Measurements from ENCODE around the gene RNASEL.

The RNASEL gene

GRCh38 chr1:182607566-182607965 is 18.5 kb upstream of the RNASEL start:
- Histone ChIP-seq H3K9ac (ENCODE audit: low read length) (no peak overlapping the region), H3K4me1 (ENCODE audit: control insufficient read depth, insufficient read depth, low read length) (peaks cover 48% of the 10 kb centered on the region), H3K4me3 (ENCODE audit: low read length) (no peak overlapping the region), H3K27me3 (replicated peaks; ENCODE audit: control insufficient read depth, insufficient read depth, low read length) (no peaks in the 10 kb centered on the region), H3K9me3 (ENCODE audit: control insufficient read depth, low read length) (no peaks in the 10 kb centered on the region), H3K36me3 (ENCODE audit: control insufficient read depth, insufficient read depth, low read length, severe bottlenecking) (no peaks in the 10 kb centered on the region)
- no peak for DNase-seq (ENCODE audit: low read depth)

GRCh38 chr1:182604175-182605164 is 15.4 kb upstream of the RNASEL start, which contains the start of gene RGS16:
Gene RGS16 (minus strand): TSS chr1:182604389. CDS start chr1:182604259, 130 bp downstream.
- H3K27me3 ChIP-seq (replicated peaks; ENCODE audit: control insufficient read depth, insufficient read depth, low read length): no peaks in the 10 kb centered on the region
- H3K4me1 ChIP-seq (ENCODE audit: control insufficient read depth, insufficient read depth, low read length): peaks cover 36% of the 10 kb centered on the region
- no peaks in the 10 kb centered on the region for H3K9me3 ChIP-seq (ENCODE audit: control insufficient read depth, low read length)

GRCh38 chr1:182603646-182604174 is 14.7 kb upstream of the RNASEL start:
- H3K27me3 ChIP-seq (replicated peaks; ENCODE audit: control insufficient read depth, insufficient read depth, low read length): no peaks in the 10 kb centered on the region
- H3K36me3 ChIP-seq (ENCODE audit: control insufficient read depth, insufficient read depth, low read length, severe bottlenecking): peaks cover 15% of the 10 kb centered on the region
- peak overlapping the region; percentile 68 for H3K9ac ChIP-seq (ENCODE audit: low read length)
- peak; percentile 25 for DNase-seq (ENCODE audit: low read depth)
- H3K4me1 ChIP-seq (ENCODE audit: control insufficient read depth, insufficient read depth, low read length): peaks cover 28% of the 10 kb centered on the region
- peak overlapping the region; percentile 80 for H3K4me3 ChIP-seq (ENCODE audit: low read length)
- no peaks in the 10 kb centered on the region for H3K9me3 ChIP-seq (ENCODE audit: control insufficient read depth, low read length)

More at GRCh38 chr1:182604175-182605164, 15.4 kb upstream of the RNASEL start, which contains the start of gene RGS16:
- H3K9ac ChIP-seq (ENCODE audit: low read length): peak within 1 kb of the TSS; percentile 68
- peak within 1 kb of the TSS; percentile 80 for H3K4me3 ChIP-seq (ENCODE audit: low read length)
- DNase-seq (ENCODE audit: low read depth): peak; percentile 94
- H3K36me3 ChIP-seq (ENCODE audit: control insufficient read depth, insufficient read depth, low read length, severe bottlenecking): peaks cover 15% of the 10 kb centered on the region

- peak; percentile 24 for DNase-seq (ENCODE audit: low read depth)
- H3K4me1 ChIP-seq (ENCODE audit: control insufficient read depth, insufficient read depth, low read length): peaks cover 25% of the 10 kb centered on the region
- H3K27me3 ChIP-seq (replicated peaks; ENCODE audit: control insufficient read depth, insufficient read depth, low read length): no peaks in the 10 kb centered on the region
- H3K9ac ChIP-seq (ENCODE audit: low read length): peak overlapping the region; percentile 68
- H3K36me3 ChIP-seq (ENCODE audit: control insufficient read depth, insufficient read depth, low read length, severe bottlenecking): peaks cover 15% of the 10 kb centered on the region
- no peaks in the 10 kb centered on the region for H3K9me3 ChIP-seq (ENCODE audit: control insufficient read depth, low read length)
- H3K4me3 ChIP-seq (ENCODE audit: low read length): peak overlapping the region; percentile 80
Measured at GRCh38 chr1:182602935-182603645, 14.0 kb upstream of the RNASEL start.

- peaks cover 25% of the 10 kb centered on the region for H3K4me1 ChIP-seq (ENCODE audit: control insufficient read depth, insufficient read depth, low read length)
- no peaks in the 10 kb centered on the region for H3K27me3 ChIP-seq (replicated peaks; ENCODE audit: control insufficient read depth, insufficient read depth, low read length)
- peaks cover 15% of the 10 kb centered on the region for H3K36me3 ChIP-seq (ENCODE audit: control insufficient read depth, insufficient read depth, low read length, severe bottlenecking)
- H3K4me3 ChIP-seq (ENCODE audit: low read length): no peak overlapping the region
- H3K9ac ChIP-seq (ENCODE audit: low read length): no peak overlapping the region
- no peak for DNase-seq (ENCODE audit: low read depth)
- no peaks in the 10 kb centered on the region for H3K9me3 ChIP-seq (ENCODE audit: control insufficient read depth, low read length)
Measured at GRCh38 chr1:182601913-182602312, 12.9 kb upstream of the RNASEL start.

- peaks cover 15% of the 10 kb centered on the region for H3K36me3 ChIP-seq (ENCODE audit: control insufficient read depth, insufficient read depth, low read length, severe bottlenecking)
- DNase-seq (ENCODE audit: low read depth): peak; percentile 94
- H3K4me3 ChIP-seq (ENCODE audit: low read length): no peak overlapping the region
- H3K9ac ChIP-seq (ENCODE audit: low read length): no peak overlapping the region
- no peaks in the 10 kb centered on the region for H3K9me3 ChIP-seq (ENCODE audit: control insufficient read depth, low read length)
- no peaks in the 10 kb centered on the region for H3K27me3 ChIP-seq (replicated peaks; ENCODE audit: control insufficient read depth, insufficient read depth, low read length)
- peaks cover 25% of the 10 kb centered on the region for H3K4me1 ChIP-seq (ENCODE audit: control insufficient read depth, insufficient read depth, low read length)
Measured at GRCh38 chr1:182601416-182601786, 12.3 kb upstream of the RNASEL start.

- Histone ChIP-seq H3K27me3 (replicated peaks; ENCODE audit: control insufficient read depth, insufficient read depth, low read length) (no peaks in the 10 kb centered on the region), H3K4me3 (ENCODE audit: low read length) (no peak overlapping the region), H3K36me3 (ENCODE audit: control insufficient read depth, insufficient read depth, low read length, severe bottlenecking) (peaks cover 15% of the 10 kb centered on the region), H3K9ac (ENCODE audit: low read length) (no peak overlapping the region), H3K4me1 (ENCODE audit: control insufficient read depth, insufficient read depth, low read length) (peaks cover 27% of the 10 kb centered on the region), H3K9me3 (ENCODE audit: control insufficient read depth, low read length) (no peaks in the 10 kb centered on the region)
- no peak for DNase-seq (ENCODE audit: low read depth)
Measured at GRCh38 chr1:182600745-182601415, 11.8 kb upstream of the RNASEL start.

GRCh38 chr1:182600036-182600713 is 11.1 kb upstream of the RNASEL start:
- H3K27me3 ChIP-seq (replicated peaks; ENCODE audit: control insufficient read depth, insufficient read depth, low read length): no peaks in the 10 kb centered on the region
- H3K9me3 ChIP-seq (ENCODE audit: control insufficient read depth, low read length): no peaks in the 10 kb centered on the region
- H3K4me1 ChIP-seq (ENCODE audit: control insufficient read depth, insufficient read depth, low read length): peaks cover 31% of the 10 kb centered on the region
- no peak overlapping the region for H3K9ac ChIP-seq (ENCODE audit: low read length)
- H3K36me3 ChIP-seq (ENCODE audit: control insufficient read depth, insufficient read depth, low read length, severe bottlenecking): peaks cover 15% of the 10 kb centered on the region
- no peak overlapping the region for H3K4me3 ChIP-seq (ENCODE audit: low read length)
- no peak for DNase-seq (ENCODE audit: low read depth)

GRCh38 chr1:182599339-182599738 is 10.3 kb upstream of the RNASEL start:
- Histone ChIP-seq H3K4me1 (ENCODE audit: control insufficient read depth, insufficient read depth, low read length) (peaks cover 29% of the 10 kb centered on the region), H3K27me3 (replicated peaks; ENCODE audit: control insufficient read depth, insufficient read depth, low read length) (no peaks in the 10 kb centered on the region), H3K36me3 (ENCODE audit: control insufficient read depth, insufficient read depth, low read length, severe bottlenecking) (peaks cover 15% of the 10 kb centered on the region), H3K9me3 (ENCODE audit: control insufficient read depth, low read length) (no peaks in the 10 kb centered on the region), H3K4me3 (ENCODE audit: low read length) (no peak overlapping the region), H3K9ac (ENCODE audit: low read length) (no peak overlapping the region)
- DNase-seq (ENCODE audit: low read depth): no peak

- Histone ChIP-seq H3K4me1 (ENCODE audit: control insufficient read depth, insufficient read depth, low read length) (peaks cover 29% of the 10 kb centered on the region), H3K4me3 (ENCODE audit: low read length) (no peak overlapping the region), H3K27me3 (replicated peaks; ENCODE audit: control insufficient read depth, insufficient read depth, low read length) (no peaks in the 10 kb centered on the region), H3K36me3 (ENCODE audit: control insufficient read depth, insufficient read depth, low read length, severe bottlenecking) (peaks cover 15% of the 10 kb centered on the region), H3K9ac (ENCODE audit: low read length) (no peak overlapping the region), H3K9me3 (ENCODE audit: control insufficient read depth, low read length) (no peaks in the 10 kb centered on the region)
- DNase-seq (ENCODE audit: low read depth): no peak
Measured at GRCh38 chr1:182598296-182598695, 9.2 kb upstream of the RNASEL start.

Measured in adipocyte (in vitro differentiated cells).